Thoracic aorta (tissue), 2 donors: ENCODE data around the gene TMEM181. TPM values are rescaled to one million over a fixed set of nuclear protein-coding genes. Genes with fewer than 3 reads are reported as not detected.
"Not testable (repeated sequence)": the region's sequence is repeated elsewhere in the genome, so short reads cannot be mapped to it uniquely, and the experiment has no call there.

ENCODE experiments used
- ATAC-seq: fragments of 150-250 bp; one replicate; pipeline ENCODE4 v1.8.0; 2017; ENCODE audit warnings: low read depth; ENCODE audit not compliant: insufficient number of reproducible peaks, low FRiP score
- DNase-seq: peaks from one replicate; pipeline ENCODE4 v3.0.0-alpha.2; 2020; ENCODE audit warnings: low spot score
- H3K27ac ChIP-seq, 2 donors: fragments of 200-600 bp; sonication (generic); 1 replicate in 1 of 2; 2 replicates in 1 of 2; pipeline ENCODE4 v1.5.1; 2016; ENCODE audit warnings: mild to moderate bottlenecking in 2 of 2, moderate library complexity in 2 of 2
- H3K27me3 ChIP-seq: fragments of 200-600 bp; sonication (generic); replicated peaks from 2 replicates; pipeline ENCODE4 v1.6.0; 2016; ENCODE audit warnings: mild to moderate bottlenecking; ENCODE audit not compliant: insufficient read depth
- H3K36me3 ChIP-seq: fragments of 200-600 bp; sonication (generic); one replicate; pipeline ENCODE4 v1.5.1; 2016
- H3K4me1 ChIP-seq, 2 donors: fragments of 200-600 bp; sonication (generic); 1 replicate in 1 of 2; 2 replicates in 1 of 2; pipeline versions ENCODE4 v1.5.1 to v1.6.0; 2016; ENCODE audit warnings: low read depth in 2 of 2, mild to moderate bottlenecking in 1 of 2; ENCODE audit not compliant: control insufficient read depth in 1 of 2
- H3K4me3 ChIP-seq: fragments of 200-600 bp; sonication (generic); 2 replicates; pipeline ENCODE4 v1.5.1; 2016; ENCODE audit warnings: mild to moderate bottlenecking
- H3K9me3 ChIP-seq: fragments of 200-600 bp; sonication (generic); 2 replicates; pipeline ENCODE4 v1.5.1; 2016
- total RNA-seq, 2 donors: library from RNA; depleted of rRNA; stranded (reverse); fragments of >200 nt; gene quantifications; one replicate each; pipeline versions ENCODE4 v1.1.0 to v1.2.3, GENCODE V29; 2016
- TF ChIP-seq, protein P1 (sequence below): fragments of 200-600 bp; sonication (generic); IDR thresholded peaks from one replicate; pipeline ENCODE4 v1.5.1; 2019; ENCODE audit warnings: antibody characterized with exemption

TMEM181 gene
- total RNA-seq, 2 donors from 2014 or later = 21.4 to 26.3 TPM

GRCh38 chr6:158609455-158610155 is 49.7 kb downstream of the TMEM181 start:
- TF ChIP-seq, protein P1, sequence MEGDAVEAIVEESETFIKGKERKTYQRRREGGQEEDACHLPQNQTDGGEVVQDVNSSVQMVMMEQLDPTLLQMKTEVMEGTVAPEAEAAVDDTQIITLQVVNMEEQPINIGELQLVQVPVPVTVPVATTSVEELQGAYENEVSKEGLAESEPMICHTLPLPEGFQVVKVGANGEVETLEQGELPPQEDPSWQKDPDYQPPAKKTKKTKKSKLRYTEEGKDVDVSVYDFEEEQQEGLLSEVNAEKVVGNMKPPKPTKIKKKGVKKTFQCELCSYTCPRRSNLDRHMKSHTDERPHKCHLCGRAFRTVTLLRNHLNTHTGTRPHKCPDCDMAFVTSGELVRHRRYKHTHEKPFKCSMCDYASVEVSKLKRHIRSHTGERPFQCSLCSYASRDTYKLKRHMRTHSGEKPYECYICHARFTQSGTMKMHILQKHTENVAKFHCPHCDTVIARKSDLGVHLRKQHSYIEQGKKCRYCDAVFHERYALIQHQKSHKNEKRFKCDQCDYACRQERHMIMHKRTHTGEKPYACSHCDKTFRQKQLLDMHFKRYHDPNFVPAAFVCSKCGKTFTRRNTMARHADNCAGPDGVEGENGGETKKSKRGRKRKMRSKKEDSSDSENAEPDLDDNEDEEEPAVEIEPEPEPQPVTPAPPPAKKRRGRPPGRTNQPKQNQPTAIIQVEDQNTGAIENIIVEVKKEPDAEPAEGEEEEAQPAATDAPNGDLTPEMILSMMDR = no peak
- H3K4me1 ChIP-seq = peaks cover 0 to 48% of the 10 kb centered on the region in 2 donors
- H3K4me3 ChIP-seq = no peak overlapping the region
- no peak overlapping the region for H3K27ac ChIP-seq
- no peaks in the 10 kb centered on the region for H3K27me3 ChIP-seq
- no peaks in the 10 kb centered on the region for H3K9me3 ChIP-seq
- DNase-seq (no peak), ATAC-seq (peak; percentile 42)
- H3K36me3 ChIP-seq = peaks cover 4% of the 10 kb centered on the region

- Histone ChIP-seq H3K36me3 (peaks cover 4% of the 10 kb centered on the region), H3K4me3 (no peak overlapping the region), H3K9me3 (no peaks in the 10 kb centered on the region), H3K27me3 (no peaks in the 10 kb centered on the region), H3K27ac (no peak overlapping the region), H3K4me1 (peaks cover 0 to 48% of the 10 kb centered on the region in 2 donors)
- TF ChIP-seq, protein P1 = no peak
- ATAC-seq = no peak
- DNase-seq = no peak
These were observed 50.6 kb downstream of the TMEM181 start for GRCh38 chr6:158610319-158610968.

DNA sequence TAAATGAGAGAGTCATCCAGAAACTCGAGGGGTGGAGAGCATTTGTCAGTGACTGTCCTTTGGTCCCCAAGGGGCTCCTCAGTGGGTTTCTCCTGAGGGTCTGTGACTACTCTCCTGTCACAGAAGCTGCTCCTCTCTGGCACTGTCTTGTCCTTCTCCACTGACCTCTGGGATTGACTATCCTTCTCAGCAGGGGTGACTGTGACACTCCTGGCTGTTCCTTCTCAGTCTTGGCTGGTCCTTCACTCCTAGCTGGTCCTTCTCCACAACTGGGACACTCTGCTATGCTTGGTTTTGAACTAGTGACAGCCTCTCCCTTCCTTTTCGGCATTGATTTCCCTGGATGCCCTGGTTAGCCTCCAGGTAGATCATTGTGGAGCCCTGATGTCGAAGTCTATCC is 51.1 kb downstream of the TMEM181 start:
- no peaks in the 10 kb centered on the region for H3K27me3 ChIP-seq
- ATAC-seq (no peak), DNase-seq (no peak)
- H3K4me1 ChIP-seq = peaks cover 0 to 48% of the 10 kb centered on the region in 2 donors
- H3K36me3 ChIP-seq = peaks cover 4% of the 10 kb centered on the region
- TF ChIP-seq, protein P1 = no peak
- H3K4me3 ChIP-seq = no peak overlapping the region
- no peaks in the 10 kb centered on the region for H3K9me3 ChIP-seq
- H3K27ac ChIP-seq = no peak overlapping the region

DNA sequence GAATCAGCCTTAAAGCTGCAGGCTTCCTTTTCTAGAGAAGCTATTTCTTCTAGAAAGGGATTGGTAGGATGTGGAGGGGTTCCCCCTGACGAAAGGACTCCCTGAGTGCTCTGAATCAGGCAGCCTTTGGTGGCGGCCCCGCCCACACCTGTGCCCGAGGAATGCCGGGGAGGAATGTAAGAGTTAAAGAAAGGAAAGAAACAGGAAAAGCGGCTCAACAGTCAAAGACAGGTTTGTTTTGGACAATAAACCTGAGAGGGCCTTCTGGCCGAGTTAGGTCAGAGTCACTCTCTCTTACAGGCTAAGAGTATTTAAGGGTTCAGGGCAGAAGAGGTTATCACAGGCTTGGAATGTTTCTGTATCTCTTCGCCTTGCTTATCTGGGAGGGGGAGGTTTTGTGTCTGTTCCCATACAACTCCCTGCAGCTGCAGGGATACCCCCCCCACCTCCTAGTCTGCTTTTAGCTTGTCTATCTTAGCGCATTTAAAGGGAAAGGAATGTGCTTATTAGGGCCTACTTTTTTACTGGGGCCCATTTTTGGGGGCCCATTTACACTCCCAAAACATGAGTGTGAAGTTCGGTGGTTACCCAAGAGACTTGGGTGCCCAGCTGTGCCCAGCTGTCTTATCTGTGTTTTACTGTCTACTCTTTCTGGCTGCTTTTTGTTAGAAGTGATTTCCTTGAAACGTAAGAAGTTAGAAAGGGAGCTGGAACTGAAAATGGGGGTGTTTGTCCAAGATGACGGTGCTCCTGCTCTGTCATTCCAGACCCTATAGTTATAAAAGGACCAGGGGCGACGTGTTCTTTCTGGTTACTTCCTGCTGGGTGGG is 51.9 kb downstream of the TMEM181 start:
- H3K4me1 ChIP-seq = peaks cover 0 to 48% of the 10 kb centered on the region in 2 donors
- TF ChIP-seq, protein P1 = no peak
- H3K27ac ChIP-seq = no peak overlapping the region
- DNase-seq = no peak
- H3K36me3 ChIP-seq = peaks cover 2% of the 10 kb centered on the region
- no peaks in the 10 kb centered on the region for H3K9me3 ChIP-seq
- H3K4me3 ChIP-seq = no peak overlapping the region
- no peaks in the 10 kb centered on the region for H3K27me3 ChIP-seq
- no peak for ATAC-seq

- DNase-seq, H3K27ac ChIP-seq, H3K4me3 ChIP-seq, H3K36me3 ChIP-seq, H3K27me3 ChIP-seq, H3K9me3 ChIP-seq, ATAC-seq: not testable (repeated sequence)
- peaks cover 0 to 31% of the 10 kb centered on the region in 2 donors for H3K4me1 ChIP-seq
These were observed 54.7 kb downstream of the TMEM181 start for GRCh38 chr6:158614606-158615005.

DNA sequence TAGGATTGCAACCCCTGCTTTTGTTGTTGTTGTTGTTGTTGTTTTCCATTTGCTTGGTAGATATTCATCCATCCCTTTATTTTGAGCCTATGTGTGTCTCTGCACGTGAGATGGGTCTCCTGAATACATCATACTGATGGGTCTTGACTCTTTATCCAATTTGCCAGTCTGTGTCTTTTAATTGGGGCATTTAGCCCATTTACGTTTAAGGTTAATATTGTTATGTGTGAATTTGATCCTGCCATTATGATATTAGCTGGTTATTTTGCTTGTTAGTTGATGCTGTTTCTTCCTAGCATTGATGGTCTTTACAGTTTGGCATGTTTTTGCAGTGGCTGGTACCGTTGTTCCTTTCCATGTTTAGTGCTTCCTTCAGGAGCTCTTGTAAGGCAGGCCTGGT is 58.4 kb downstream of the TMEM181 start:
- H3K4me1 ChIP-seq = peaks cover 4 to 12% of the 10 kb centered on the region in 2 donors
- not testable (repeated sequence) for H3K4me3 ChIP-seq, DNase-seq, H3K27me3 ChIP-seq, H3K36me3 ChIP-seq, H3K9me3 ChIP-seq, ATAC-seq, H3K27ac ChIP-seq
